HepG2 (cell line): ENCODE results near the gene PRR36. TPM values are rescaled to one million over a fixed set of nuclear protein-coding genes. Genes with fewer than 3 reads are reported as not detected.
A peak's percentile ranks its signal among the peaks of the same experiment; 100 is the strongest.

Source experiments
- ELF3 ChIP-seq: IDR thresholded peaks from 2 replicates; pipeline ENCODE4 v1.6.1; 2016; ENCODE audit warnings: missing genetic modification reagents, missing compliant biosample characterization
- GPN1 ChIP-seq: sonication (generic); formaldehyde crosslinking; IDR thresholded peaks from 2 replicates; pipeline ENCODE4 v1.5.1; 2020; ENCODE audit warnings: missing genetic modification reagents, borderline replicate concordance
- IRX3 ChIP-seq: sonication (generic); formaldehyde crosslinking; IDR thresholded peaks from 2 replicates; pipeline ENCODE4 v1.8.1; 2023; ENCODE audit warnings: mild to moderate bottlenecking, low read depth, missing genetic modification reagents, borderline replicate concordance
- ISX ChIP-seq: sonication (generic); formaldehyde crosslinking; conservative IDR thresholded peaks from 2 replicates; pipeline ENCODE4 v1.5.0; 2020; ENCODE audit warnings: missing genetic modification reagents
- PHF21A ChIP-seq: sonication (generic); formaldehyde crosslinking; IDR thresholded peaks from 2 replicates; pipeline ENCODE4 v1.5.0; 2020; ENCODE audit warnings: mild to moderate bottlenecking, missing genetic modification reagents
- POGZ ChIP-seq: sonication (generic); formaldehyde crosslinking; IDR thresholded peaks from 2 replicates; pipeline ENCODE4 v1.4.0; 2020; ENCODE audit warnings: mild to moderate bottlenecking, missing genetic modification reagents
- RCOR2 ChIP-seq: IDR thresholded peaks from 2 replicates; pipeline ENCODE4 v1.6.1; 2016; ENCODE audit warnings: missing biosample characterization, missing genetic modification reagents
- SP4 ChIP-seq: sonication (generic); formaldehyde crosslinking; IDR thresholded peaks from 2 replicates; pipeline ENCODE4 v1.8.1; 2023; ENCODE audit warnings: mild to moderate bottlenecking, missing genetic modification reagents
- ZBTB38 ChIP-seq: sonication (generic); formaldehyde crosslinking; IDR thresholded peaks from 2 replicates; pipeline ENCODE4 v1.5.1; 2020; ENCODE audit warnings: mild to moderate bottlenecking, missing genetic modification reagents
- ZBTB7A ChIP-seq: sonication (generic); formaldehyde crosslinking; IDR thresholded peaks from 2 replicates; pipeline ENCODE4 v1.8.0; 2022; ENCODE audit warnings: mild to moderate bottlenecking, missing genetic modification reagents
- ZFX ChIP-seq: sonication (generic); formaldehyde crosslinking; IDR thresholded peaks from 2 replicates; pipeline ENCODE4 v1.4.0; 2020; ENCODE audit warnings: mild to moderate bottlenecking, low read depth, missing genetic modification reagents, moderate library complexity
- ZNF234 ChIP-seq: sonication (generic); formaldehyde crosslinking; conservative IDR thresholded peaks from 2 replicates; pipeline ENCODE4 v1.5.1; 2020; ENCODE audit warnings: mild to moderate bottlenecking, missing genetic modification reagents
- ZNF552 ChIP-seq: sonication (generic); formaldehyde crosslinking; IDR thresholded peaks from 2 replicates; pipeline ENCODE4 v1.9.0; 2022; ENCODE audit warnings: missing genetic modification reagents, mild to moderate bottlenecking, borderline replicate concordance
- ZNF598 ChIP-seq: sonication (generic); formaldehyde crosslinking; IDR thresholded peaks from 2 replicates; pipeline ENCODE4 v1.5.1; 2020; ENCODE audit warnings: mild to moderate bottlenecking, missing genetic modification reagents, borderline replicate concordance
- polyA plus RNA-seq, 8 experiments: library from polyadenylated mRNA; depleted of rRNA in 3 of 8; stranded (reverse) in 7 of 8; unstranded in 1 of 8; fragments of >200 nt; fragmentation: Illumina TruSeq in 4 of 8; extraction: Trizol in 4 of 8; gene quantifications; 2 replicates each; pipeline versions ENCODE4 v1.2.1 to v1.2.3, GENCODE V29; 2011 to 2016; ENCODE audit warnings: low read depth in 4 of 8, missing spikeins in 1 of 8, mixed read lengths in 1 of 8; ENCODE audit not compliant: insufficient read depth in 1 of 8
- total RNA-seq, 5 experiments: library from RNA; depleted of rRNA; stranded (reverse); fragments of >200 nt; fragmentation: Illumina TruSeq; extraction: Trizol; gene quantifications; 2 replicates each; pipeline ENCODE4 v1.2.3, GENCODE V29; 2016; ENCODE audit warnings: low read depth in 1 of 5
- TF ChIP-seq, protein P1 (sequence below): sonication (generic); formaldehyde crosslinking; IDR thresholded peaks from 2 replicates; pipeline ENCODE4 v1.4.0; 2020; ENCODE audit warnings: mild to moderate bottlenecking, missing genetic modification reagents
- TF ChIP-seq, protein P2 (sequence below): sonication (generic); formaldehyde crosslinking; IDR thresholded peaks from 2 replicates; pipeline ENCODE4 v1.8.1; 2023; ENCODE audit warnings: missing genetic modification reagents, mild to moderate bottlenecking, borderline replicate concordance
- TF ChIP-seq, protein P3 (sequence below), 2 experiments: sonication (generic) in 1 of 2; formaldehyde crosslinking in 1 of 2; IDR thresholded peaks; 2 replicates each; pipeline versions ENCODE4 v1.5.1 to v1.6.1; 2011 to 2020; ENCODE audit warnings: borderline replicate concordance in 1 of 2, low read depth in 1 of 2, low read length in 1 of 2, mild to moderate bottlenecking in 1 of 2, missing genetic modification reagents in 1 of 2, moderate library complexity in 1 of 2
- TF ChIP-seq, protein P4 (sequence below): sonication (generic); IDR thresholded peaks from 2 replicates; pipeline ENCODE4 v1.6.1; 2016; ENCODE audit warnings: low read depth, borderline replicate concordance
- TF ChIP-seq, protein P5 (sequence below): sonication (generic); formaldehyde crosslinking; IDR thresholded peaks from 2 replicates; pipeline ENCODE4 v1.5.1; 2020; ENCODE audit warnings: mild to moderate bottlenecking, missing genetic modification reagents, borderline replicate concordance

PRR36 gene
- total and polyA plus RNA-seq, 2 of the 13 experiments (the other 11 are each of a cell fraction or from before 2014, with no cell fraction given): 0.07 to 0.17 TPM

DNA sequence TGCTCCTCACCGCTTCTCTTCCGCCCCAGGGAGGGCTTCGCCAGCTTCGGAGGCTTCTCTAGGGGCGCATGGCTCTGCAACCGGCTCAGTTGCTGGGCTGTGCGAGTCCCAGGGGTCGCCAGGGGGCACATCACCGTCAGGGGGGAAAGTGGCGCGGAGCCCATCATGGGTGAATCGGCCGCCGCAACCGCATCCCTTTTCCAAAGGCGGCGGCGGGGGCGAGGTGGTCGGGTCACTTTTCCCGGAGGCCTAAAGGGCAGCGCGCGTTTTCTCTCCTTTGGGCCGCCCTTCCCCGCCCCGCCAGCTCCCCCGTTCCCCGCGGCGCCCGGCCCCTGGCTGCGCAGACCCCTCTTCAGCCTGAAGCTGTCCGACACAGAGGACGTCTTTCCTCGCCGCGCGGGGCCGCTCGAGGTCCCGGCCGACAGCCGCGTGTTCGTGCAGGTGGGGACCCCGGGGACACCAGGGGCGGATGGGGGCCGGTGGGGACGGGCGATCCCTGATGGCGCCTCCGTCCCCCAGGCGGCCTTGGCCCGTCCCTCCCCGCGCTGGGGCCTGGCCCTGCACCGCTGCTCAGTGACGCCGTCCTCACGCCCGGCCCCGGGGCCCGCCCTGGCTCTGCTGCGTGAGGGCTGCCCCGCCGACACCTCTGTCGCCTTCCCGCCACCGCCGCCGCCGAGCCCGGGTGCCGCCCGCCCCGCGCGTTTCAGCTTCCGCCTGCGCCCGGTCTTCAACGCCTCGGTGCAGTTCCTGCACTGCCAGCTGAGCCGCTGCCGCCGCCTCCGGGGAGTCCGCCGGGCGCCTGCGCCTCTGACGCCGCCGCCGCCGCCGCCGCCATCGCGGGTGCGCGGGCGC lies 42.1 kb upstream of the PRR36 start (continued):
- TF ChIP-seq ZBTB38 (CRISPR knock-in tag) (peak; percentile 28; the same call in 1 of the 2 replicates), GPN1 (no peak), RCOR2 (CRISPR knock-in tag) (no peak), ISX (CRISPR knock-in tag) (no peak), PHF21A (CRISPR knock-in tag) (no peak), POGZ (no peak), ZNF234 (no peak), ZNF598 (no peak), ZFX (CRISPR knock-in tag) (peak; percentile 71), IRX3 (CRISPR knock-in tag) (no peak), SP4 (peak; percentile 66; the same call in 1 of the 2 replicates), ELF3 (CRISPR knock-in tag) (peak; percentile 48; the same call in 1 of the 2 replicates), ZNF552 (CRISPR knock-in tag) (no peak), ZBTB7A (CRISPR knock-in tag) (peak; percentile 62; the same call in 1 of the 2 replicates)
- TF ChIP-seq, protein P1, sequence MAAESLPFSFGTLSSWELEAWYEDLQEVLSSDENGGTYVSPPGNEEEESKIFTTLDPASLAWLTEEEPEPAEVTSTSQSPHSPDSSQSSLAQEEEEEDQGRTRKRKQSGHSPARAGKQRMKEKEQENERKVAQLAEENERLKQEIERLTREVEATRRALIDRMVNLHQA (CRISPR knock-in tag): no peak
- TF ChIP-seq, protein P2, sequence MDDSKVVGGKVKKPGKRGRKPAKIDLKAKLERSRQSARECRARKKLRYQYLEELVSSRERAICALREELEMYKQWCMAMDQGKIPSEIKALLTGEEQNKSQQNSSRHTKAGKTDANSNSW (CRISPR knock-in tag): peak; percentile 67; the same call in 1 of the 2 replicates
- TF ChIP-seq, protein P3, sequence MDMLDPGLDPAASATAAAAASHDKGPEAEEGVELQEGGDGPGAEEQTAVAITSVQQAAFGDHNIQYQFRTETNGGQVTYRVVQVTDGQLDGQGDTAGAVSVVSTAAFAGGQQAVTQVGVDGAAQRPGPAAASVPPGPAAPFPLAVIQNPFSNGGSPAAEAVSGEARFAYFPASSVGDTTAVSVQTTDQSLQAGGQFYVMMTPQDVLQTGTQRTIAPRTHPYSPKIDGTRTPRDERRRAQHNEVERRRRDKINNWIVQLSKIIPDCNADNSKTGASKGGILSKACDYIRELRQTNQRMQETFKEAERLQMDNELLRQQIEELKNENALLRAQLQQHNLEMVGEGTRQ (IDR thresholded peaks at IDR 0.05; ENCODE audit: low read depth, low read length): no peak
- TF ChIP-seq, protein P3 (CRISPR knock-in tag; IDR thresholded peaks at IDR 0.05; ENCODE audit: borderline replicate concordance): no peak
- TF ChIP-seq, protein P4, sequence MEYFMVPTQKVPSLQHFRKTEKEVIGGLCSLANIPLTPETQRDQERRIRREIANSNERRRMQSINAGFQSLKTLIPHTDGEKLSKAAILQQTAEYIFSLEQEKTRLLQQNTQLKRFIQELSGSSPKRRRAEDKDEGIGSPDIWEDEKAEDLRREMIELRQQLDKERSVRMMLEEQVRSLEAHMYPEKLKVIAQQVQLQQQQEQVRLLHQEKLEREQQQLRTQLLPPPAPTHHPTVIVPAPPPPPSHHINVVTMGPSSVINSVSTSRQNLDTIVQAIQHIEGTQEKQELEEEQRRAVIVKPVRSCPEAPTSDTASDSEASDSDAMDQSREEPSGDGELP: peak; percentile 62; the same call in 1 of the 2 replicates
- TF ChIP-seq, protein P5, sequence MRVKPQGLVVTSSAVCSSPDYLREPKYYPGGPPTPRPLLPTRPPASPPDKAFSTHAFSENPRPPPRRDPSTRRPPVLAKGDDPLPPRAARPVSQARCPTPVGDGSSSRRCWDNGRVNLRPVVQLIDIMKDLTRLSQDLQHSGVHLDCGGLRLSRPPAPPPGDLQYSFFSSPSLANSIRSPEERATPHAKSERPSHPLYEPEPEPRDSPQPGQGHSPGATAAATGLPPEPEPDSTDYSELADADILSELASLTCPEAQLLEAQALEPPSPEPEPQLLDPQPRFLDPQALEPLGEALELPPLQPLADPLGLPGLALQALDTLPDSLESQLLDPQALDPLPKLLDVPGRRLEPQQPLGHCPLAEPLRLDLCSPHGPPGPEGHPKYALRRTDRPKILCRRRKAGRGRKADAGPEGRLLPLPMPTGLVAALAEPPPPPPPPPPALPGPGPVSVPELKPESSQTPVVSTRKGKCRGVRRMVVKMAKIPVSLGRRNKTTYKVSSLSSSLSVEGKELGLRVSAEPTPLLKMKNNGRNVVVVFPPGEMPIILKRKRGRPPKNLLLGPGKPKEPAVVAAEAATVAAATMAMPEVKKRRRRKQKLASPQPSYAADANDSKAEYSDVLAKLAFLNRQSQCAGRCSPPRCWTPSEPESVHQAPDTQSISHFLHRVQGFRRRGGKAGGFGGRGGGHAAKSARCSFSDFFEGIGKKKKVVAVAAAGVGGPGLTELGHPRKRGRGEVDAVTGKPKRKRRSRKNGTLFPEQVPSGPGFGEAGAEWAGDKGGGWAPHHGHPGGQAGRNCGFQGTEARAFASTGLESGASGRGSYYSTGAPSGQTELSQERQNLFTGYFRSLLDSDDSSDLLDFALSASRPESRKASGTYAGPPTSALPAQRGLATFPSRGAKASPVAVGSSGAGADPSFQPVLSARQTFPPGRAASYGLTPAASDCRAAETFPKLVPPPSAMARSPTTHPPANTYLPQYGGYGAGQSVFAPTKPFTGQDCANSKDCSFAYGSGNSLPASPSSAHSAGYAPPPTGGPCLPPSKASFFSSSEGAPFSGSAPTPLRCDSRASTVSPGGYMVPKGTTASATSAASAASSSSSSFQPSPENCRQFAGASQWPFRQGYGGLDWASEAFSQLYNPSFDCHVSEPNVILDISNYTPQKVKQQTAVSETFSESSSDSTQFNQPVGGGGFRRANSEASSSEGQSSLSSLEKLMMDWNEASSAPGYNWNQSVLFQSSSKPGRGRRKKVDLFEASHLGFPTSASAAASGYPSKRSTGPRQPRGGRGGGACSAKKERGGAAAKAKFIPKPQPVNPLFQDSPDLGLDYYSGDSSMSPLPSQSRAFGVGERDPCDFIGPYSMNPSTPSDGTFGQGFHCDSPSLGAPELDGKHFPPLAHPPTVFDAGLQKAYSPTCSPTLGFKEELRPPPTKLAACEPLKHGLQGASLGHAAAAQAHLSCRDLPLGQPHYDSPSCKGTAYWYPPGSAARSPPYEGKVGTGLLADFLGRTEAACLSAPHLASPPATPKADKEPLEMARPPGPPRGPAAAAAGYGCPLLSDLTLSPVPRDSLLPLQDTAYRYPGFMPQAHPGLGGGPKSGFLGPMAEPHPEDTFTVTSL (CRISPR knock-in tag): no peak
